ENCODE measurements around the gene DNAJC21. TPM values are rescaled to one million over a fixed set of nuclear protein-coding genes. Genes with fewer than 3 reads are reported as not detected.
"Not testable (repeated sequence)": the region's sequence is repeated elsewhere in the genome, so short reads cannot be mapped to it uniquely, and the experiment has no call there.

The DNAJC21 gene
- polyA plus RNA-seq, 12 donors: 46.1 to 121 (median 49.3) TPM

DNA sequence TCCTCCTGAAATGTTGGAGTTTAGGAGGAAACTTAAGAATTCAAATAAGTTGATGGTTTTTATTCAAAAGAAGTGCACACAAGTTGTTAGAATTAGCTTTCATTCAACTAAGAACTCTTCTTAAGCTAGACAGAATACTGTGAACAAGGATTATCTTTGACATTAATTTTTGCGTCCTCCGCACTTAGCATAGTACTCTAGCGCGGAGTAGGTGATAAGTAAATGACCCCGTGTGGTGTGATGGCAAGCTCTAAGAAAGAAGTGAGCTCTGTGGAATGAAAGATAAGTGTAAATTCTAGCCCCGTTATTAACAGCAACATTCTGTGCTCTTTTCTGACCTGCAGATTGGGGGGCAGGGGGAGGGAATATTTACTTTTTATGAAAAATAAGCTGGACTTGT, 12.8 kb upstream of the DNAJC21 start:
- DNase-seq: no peak

DNA sequence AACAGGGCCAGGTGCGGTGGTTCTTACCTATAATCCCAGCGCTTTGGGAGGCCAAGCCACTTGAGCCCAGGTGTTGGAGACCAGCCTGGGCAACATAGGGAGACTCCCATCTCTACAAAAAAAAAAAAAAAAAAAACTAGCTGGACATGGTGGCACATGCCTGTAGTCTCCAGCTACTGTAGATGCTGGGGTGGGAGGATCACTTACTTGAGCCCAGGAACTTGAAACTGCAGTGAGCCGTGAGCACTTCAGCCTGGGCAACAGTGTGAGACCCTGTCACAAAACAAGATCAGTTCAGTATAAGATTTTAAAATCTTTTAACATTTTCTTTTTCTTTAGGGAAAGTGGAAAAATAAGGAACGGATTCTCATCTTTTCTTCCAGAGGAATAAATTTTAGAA, 11.3 kb upstream of the DNAJC21 start:
- DNase-seq: no peak

DNA sequence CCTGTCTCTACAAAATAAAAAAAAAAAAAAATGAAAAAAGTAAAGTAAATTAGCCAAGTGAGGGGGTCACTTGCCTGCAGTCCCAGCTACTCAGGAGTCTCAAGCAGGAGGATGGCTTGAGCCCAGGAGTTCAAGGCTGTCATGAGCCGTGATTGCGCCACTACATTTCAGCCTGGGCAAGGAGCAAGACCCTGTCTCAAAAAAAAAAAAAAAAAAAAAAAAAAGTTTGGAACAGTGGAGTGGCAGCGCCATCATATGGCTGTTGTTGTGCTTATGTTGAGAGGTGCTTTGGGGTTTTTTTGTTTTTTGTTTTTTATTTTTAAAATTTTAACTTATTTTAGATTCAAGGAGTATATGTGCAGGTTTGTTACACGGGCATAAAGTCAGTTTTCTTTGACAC, 10.3 kb upstream of the DNAJC21 start:
- no peak for DNase-seq

DNA sequence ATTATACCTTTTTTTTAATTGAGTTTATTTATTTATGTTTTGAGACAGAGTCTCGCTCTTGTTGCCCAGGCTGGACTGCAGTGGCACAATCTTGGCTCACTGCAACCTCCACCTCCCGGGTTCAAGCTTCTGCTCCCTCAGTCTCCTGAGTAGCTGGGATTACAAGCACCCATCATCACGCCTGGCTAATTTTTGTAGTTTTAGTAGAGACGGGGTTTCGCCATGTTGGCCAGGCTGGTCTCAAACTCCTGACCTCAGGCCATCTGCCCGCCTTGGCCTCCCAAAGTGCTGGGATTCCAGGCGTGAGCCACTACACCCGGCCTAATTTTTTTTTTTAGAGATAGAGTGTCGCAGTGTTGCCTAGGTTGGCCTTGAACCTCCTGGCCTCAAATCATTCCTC, 6.1 kb upstream of the DNAJC21 start:
- DNase-seq: not testable (repeated sequence)

DNA sequence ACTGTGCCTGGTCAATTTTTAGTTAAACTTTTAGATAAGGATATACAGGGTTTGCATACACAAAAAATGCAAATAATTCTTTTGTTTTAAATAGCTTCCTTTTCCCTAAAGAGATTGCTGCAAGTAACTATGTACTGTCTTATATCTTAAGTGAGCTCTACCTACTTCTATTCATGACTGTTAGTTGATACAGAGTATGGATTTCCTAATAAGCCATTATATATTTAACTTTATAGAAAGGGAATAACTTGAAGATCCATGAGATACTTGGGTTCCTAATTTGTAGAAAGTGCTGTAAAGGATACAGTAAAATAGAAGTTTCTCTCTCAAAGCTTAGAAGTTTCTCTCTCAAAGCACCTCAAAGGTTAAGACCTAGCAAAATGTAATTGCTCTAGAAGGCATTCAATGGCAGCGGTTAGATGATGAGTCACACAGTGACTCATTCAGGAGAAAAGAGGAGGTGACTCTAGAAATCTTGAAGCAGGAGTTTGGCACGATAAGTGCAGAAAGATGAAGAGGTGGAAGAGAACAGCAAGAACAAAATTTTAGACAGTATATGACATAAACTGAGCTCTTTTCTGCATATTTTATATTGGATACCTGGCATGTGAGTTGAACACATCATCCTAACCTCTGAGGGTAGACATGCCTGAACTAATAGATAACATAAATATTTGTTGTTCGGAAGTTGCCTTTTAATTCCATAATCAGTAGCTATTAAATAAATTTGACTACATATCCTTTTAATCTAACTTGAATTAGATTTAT, 5.5 kb upstream of the DNAJC21 start:
- no peak for DNase-seq

DNA sequence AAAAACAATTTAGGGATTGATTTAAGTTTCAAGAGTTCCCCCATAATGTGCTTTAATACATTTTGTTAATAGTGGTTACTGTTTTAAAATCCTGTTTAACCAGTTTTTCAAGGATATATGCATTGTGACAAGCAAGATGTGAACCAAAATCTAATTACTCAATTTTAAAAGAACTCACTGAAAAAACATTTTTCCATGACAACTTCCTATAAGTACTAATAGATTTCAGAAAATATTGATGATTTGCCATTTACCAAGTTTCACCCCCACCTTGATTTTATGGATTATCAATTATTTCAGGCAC, 4.9 kb upstream of the DNAJC21 start:
- DNase-seq: no peak

DNA sequence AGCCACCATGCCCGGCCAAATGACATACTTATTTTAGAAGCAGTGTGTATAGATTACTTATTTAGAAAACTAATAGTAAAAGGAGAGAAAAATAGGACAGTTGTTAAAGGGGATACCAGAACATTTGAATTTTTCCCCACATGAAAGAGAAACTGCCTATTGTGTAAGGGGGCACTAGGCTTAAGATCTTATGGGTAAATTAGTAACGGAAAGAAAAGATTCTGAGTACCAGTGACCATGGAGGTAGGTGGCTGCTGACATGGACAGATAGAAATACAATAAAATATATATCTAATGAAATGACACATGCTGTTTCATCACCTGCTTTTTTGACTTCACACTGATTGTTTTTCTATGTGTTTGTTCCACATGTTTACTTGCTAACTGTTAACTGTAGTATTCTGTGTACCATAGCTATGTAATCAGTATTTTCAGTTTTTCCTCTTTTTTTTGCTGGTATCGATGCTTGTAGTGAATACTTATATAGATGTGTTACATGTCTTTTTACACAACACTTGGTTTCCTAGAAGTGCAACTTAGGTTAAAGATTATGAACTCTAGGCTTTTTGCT, 3.0 kb upstream of the DNAJC21 start:
- DNase-seq: no peak

DNA sequence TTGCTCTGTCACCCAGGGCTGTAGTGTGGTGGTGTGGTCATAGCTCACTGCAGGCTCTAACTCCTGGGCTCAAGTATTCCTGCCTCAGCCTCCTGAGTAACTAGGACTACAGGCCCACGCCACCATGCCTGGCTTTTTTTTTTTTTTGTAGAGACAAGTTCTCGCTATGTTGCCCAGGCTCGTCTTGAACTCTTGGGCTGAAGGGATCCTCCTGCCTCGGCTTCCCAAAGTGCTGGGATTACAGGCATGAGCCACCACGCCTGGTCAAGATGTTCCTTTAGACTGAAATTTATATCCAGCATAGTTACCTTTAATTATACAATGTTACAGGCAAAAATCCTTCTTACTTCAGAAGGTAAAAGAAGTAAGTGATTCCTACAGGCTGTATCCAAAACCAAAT, 1.6 kb upstream of the DNAJC21 start:
- no peak for DNase-seq

DNA sequence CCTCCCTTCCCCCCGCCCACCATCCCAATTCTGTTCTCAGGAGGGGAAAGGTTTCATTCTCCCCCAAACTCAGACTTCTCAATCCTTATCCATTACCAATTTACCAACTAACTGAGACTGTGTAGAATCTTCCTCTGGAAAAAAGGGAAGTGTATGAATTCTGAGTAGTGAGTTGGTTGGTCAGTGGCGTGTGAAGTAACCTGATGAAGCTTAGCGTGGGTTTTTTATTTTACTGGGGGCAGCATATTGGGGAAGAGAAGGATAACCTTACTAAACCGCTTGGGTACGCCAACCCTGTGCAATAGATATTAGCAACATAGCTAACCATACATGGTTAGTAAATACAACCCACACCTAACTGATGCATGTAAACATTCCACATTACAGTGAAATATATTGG, 1.1 kb upstream of the DNAJC21 start:
- DNase-seq: no peak

DNA sequence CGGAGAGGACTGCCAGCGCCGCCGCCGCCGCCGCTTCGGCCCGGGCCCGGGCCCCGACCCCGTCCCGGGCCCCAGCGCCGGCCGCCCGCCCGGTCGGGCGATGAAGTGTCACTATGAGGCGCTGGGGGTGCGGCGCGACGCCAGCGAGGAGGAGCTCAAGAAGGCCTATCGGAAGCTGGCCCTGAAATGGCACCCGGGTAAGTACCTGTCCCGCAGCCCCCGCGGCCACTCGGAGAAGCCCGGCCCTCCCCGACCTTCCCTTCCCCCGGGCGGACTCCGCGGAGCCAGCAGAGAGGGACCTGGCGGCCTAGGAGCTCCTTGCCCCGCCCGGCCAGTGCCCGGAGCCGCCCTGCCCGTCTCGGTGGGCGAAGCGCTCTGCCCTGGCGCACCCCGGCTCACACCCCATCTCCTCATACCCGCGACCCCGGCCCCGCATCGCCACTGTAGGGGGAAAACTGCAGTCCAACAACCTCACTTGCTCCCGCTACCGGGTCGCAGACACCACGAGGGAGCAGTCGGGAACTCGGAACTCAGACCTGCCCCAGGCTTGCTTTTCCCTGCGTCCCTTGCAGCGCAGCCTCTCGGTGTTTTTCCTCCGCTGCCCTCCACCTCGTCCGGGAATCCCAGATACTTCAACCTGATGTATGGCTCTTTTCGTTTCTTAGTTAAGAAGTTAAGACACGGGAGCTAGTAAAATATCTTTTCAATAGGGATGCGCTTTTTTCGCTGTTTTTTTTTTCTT, 532 bp downstream of the DNAJC21 start:
- peak; percentile 87 for DNase-seq

DNA sequence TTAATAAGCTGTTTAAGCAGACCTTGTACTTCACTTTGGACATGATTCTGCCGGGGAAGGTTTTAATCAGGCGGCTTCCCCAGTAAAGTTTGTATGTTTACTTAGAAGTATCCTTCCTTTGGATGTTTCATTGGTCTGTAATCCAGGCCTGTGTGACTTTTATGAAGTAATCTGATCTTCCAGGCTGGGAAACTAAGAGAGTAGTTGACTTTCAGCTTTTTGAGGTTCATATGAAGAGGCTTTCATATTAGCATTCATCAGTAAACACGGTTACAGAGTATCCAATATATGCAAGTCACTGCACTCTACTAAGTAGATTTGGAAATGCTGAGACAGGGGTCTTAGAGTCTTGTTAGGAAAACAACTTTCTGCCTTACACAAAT, 1.1 kb downstream of the DNAJC21 start:
- no peak for DNase-seq

DNA sequence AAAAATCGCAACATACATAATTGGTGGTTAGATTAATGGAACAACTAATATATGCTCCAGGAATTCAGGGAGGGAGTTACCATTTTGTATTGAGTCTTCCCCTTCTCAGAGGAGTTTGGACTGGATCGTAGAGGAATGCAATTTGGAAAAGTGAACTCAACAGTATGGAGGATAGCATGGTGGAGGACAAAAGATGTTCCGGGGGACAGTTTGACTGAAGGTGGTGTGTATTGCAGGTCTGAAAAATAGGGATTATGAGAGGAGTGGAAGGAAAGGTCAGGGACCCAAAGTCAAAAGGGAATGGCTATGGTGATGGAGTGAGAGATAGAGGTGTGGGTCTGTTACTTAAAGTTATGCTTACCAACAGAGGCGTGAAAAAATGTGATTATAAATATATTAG, 1.5 kb downstream of the DNAJC21 start:
- no peak for DNase-seq

DNA sequence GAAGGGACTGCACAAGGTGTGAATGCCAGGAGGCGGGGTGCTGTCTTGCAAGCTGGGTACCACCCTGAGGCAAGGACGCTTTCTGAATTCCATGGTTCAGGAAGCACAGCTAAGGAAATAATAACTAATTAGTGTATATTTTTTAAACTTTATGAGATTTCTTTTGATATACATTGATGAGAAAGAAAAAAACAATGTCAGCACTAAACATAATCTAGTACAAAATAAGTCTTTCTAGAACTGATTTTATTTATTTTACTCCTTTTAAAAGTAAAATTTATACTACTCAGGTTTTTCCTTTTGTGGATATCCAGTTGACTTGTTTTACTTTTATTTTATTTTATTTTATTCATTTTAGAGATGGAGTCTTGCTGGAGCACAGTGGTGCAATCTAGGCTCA, 3.6 kb downstream of the DNAJC21 start:
- no peak for DNase-seq

DNA sequence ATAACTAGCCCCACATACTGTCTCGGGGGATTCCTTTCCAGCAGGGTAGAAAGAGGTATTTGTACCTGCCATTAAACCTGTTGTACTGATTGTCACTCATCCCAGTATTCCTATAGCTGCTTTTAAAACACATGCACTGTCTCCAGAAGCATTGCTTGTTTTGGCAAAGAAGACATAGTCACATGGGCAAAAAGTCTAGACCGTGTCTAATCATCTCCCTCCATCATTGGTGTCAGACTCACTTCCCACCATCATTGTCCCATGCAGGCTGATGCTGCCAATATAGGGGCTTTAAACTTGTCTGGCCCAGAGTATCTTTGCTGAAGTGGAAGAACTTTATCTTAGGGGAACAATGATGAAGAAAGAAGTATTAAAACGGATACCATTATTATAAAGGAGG, 12.6 kb downstream of the DNAJC21 start:
- DNase-seq: no peak

DNA sequence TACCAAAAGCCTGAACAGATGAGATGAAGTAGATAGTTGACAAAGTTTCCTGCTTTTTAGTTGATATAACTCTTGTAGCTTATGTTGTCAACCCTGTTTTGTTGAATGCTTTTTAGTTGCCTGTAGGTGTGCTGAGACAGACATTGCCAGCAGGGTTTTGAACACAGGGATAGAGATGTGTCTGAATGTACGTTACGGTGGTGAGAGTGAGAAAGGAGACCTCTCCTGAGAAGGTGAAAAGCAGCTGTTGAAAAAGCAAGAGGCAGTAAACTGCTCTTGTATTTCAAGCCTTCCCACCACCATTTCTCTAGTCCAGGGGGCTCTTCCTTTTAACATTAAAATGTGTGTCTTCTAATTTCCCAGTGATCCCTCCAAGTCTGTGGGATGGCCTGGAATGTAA, 14.7 kb downstream of the DNAJC21 start:
- DNase-seq: no peak

DNA sequence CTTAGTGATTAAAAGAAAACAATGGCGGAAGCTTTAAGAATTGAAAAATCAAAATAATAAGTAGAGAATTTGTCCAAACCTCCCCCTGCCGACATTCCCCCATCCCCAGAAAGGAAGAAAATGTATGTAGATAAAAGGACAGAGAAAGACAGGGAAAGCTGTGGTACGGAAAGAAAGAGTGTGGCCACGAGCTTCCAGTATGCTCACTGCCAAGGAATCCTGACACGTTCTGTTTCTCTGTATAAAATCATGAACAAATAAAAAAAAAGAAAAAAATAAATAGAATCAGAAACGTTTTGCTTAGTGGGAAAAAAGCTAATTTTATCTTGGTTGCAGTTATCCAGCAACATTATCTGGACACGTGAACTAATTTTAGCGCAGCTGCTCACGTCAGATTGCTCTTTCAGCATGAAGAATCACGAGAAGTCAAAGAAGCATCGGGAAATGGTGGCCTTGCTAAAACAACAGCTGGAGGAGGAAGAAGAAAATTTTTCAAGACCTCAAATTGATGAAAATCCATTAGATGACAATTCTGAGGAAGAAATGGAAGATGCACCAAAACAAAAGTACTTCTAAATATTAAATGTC, 15.2 kb downstream of the DNAJC21 start:
- no peak for DNase-seq

DNA sequence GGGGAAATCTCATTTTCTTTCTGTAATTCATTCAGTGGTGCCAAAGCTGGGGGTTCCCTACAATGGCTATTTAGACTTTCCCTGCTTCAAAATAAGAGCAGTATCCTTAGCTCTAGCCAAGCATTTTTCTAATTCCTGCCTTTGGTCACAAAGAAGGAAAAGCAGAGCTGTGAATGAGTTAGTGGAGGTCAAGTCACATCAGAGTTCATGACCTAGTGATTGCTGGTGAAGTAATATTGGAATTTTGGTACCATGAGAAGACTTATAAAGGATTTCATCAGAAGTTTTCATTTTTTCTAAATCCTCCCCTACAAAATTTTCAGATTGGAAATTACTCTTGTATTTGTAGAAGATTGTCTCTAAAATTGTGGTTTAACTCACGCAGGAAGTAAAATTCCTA, 28.0 kb downstream of the DNAJC21 start:
- DNase-seq: no peak

DNA sequence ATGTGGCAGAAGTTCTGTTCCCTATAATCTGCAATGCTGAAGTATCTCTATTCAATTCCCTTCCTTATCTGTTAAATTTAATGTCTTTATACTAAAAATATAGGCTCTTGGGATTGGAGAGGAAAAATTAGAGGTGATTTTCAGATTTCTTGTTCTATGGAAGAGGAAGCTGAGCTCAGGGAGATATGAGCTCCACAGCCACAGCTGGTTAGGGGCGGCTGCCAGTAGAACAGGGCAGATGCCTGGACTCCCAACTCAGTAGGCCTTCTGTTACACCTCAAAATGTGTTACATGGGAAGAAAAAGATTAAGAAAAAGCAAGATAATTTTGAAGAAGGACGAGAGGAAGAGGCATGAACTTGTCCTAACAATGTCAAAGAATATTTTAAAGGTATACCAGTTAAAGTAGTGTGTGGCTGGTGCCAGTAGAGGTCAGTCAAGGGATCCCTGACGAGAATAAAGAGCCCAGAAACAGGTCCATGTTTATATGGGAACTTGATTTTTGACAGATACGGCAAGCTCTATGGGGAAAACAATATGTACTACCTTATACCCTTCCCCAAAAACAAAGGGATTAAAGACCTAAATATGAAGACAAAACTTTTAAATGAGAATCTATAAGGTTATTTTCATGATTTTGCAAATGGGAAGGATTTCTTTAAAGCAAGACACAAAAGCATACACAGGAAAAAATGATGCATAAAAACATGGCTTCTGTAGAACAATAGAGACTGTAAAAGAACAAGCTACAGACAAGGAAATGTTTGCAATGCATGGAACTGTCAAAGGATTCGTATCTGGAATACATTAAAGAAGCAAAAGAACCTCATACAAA, 28.7 kb downstream of the DNAJC21 start:
- peak; percentile 23 for DNase-seq

DNA sequence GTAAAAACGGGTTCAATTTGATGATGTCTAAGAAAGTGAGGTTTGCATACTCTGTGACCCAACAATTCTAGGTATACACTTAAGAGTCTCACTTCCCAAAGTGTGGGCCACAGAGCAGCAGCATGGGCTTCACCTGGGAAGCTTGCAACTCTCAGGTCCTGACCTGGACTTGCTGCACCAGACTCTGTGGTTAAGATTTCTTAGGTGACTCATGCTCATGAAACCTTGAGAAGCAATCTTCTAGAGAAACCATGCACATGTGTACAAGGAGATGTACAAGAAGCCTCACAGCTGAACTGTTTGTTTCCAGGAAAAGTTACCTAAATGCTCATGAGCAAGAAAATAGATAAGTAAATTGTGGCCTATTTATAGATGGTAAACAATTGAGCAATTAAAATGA, 30.0 kb downstream of the DNAJC21 start:
- DNase-seq: no peak

DNA sequence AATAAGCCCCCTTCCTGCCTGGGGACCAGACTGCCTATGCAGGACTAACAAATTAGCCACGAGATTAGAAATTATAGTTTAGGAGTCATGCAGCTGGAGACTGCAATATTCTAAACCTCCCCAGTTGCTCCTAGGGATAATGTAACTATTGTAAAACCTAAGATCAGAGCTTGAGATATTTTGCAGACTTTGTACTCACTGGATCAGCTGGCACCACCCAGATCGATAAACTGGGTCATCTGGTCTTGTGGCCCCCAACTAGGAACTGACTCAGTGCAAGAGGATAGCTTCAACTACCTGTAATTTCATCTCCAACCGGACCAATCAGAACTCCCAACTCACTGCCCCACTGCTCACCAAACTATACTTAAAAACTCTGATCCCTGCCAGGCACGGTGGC, 38.2 kb downstream of the DNAJC21 start:
- no peak for DNase-seq

DNA sequence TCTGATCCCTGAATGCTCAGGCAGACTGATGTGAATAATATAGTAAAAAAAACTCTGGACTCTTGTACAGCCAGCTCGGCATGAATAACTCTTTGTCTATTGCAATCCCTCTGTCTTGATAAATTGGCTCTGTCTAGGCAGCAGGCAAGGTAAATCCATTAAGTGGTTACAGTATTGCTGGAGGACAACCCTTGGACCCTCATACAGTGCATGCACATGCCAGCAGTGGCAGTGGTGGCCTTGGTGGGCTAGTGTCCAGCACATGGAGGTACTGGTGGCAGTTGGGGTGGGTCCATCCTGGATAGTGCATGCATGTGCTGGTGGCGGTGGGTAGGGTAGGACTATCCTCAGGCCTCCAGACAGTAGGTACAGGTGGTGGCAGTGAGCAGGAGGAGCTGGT, 38.9 kb downstream of the DNAJC21 start:
- no peak for DNase-seq

DNA sequence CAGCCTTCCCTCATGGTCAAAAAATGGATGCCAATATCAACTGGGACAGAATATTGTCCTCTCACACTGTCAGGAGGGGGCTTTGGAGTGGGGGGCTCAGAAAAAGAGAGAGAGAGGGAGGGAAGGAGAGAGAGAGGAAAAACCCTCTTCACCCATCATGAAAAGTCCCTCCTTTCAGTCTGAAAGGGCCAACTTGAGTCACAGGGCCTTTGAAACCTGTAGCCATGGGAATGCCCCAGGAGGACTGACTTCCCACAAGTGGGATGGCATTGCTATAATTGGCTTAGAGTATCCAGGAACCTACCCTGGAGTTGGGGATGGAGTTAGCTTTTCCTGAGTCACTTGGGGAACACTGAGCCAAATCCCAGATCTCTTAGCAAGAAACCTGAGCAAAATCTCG, 41.2 kb downstream of the DNAJC21 start:
- DNase-seq: no peak

Measured in muscle of arm (tissue), 12 donors.